ENCODE data around the gene IPCEF1.

Gene IPCEF1

GRCh38 chr6:154156135-154156896 is 200.3 kb downstream of the IPCEF1 start:
- no peak overlapping the region for H3K27ac ChIP-seq
- TF ChIP-seq ZFX (IDR thresholded peaks at IDR 0.05) (no peak), CTCF (conservative IDR thresholded peaks at IDR 0.05) (peak; percentile 66)

- H3K27ac ChIP-seq: no peak overlapping the region
- no peak for TF ChIP-seq ZFX (IDR thresholded peaks at IDR 0.05)
- TF ChIP-seq CTCF (conservative IDR thresholded peaks at IDR 0.05): peak; percentile 78
Measured at GRCh38 chr6:154154389-154154967, 202.1 kb downstream of the IPCEF1 start.

- TF ChIP-seq CTCF (conservative IDR thresholded peaks at IDR 0.05): no peak
- TF ChIP-seq ZFX (IDR thresholded peaks at IDR 0.05): no peak
- H3K27ac ChIP-seq: no peak overlapping the region
Measured at GRCh38 chr6:154143753-154144152, 212.8 kb downstream of the IPCEF1 start.

- no peak overlapping the region for H3K27ac ChIP-seq
- TF ChIP-seq ZFX (IDR thresholded peaks at IDR 0.05) (no peak), CTCF (conservative IDR thresholded peaks at IDR 0.05) (no peak)
Measured at GRCh38 chr6:154140743-154141142, 215.9 kb downstream of the IPCEF1 start.

- no peak overlapping the region for H3K27ac ChIP-seq
- TF ChIP-seq CTCF (conservative IDR thresholded peaks at IDR 0.05): no peak
- TF ChIP-seq ZFX (IDR thresholded peaks at IDR 0.05): no peak
Measured at GRCh38 chr6:154139892-154140291, 216.7 kb downstream of the IPCEF1 start.

- H3K27ac ChIP-seq: no peak overlapping the region
- TF ChIP-seq CTCF (conservative IDR thresholded peaks at IDR 0.05) (no peak), ZFX (IDR thresholded peaks at IDR 0.05) (no peak)
Measured at GRCh38 chr6:154138793-154139192, 217.8 kb downstream of the IPCEF1 start.

- no peak overlapping the region for H3K27ac ChIP-seq
- TF ChIP-seq ZFX (IDR thresholded peaks at IDR 0.05) (no peak), CTCF (conservative IDR thresholded peaks at IDR 0.05) (no peak)
Measured at GRCh38 chr6:154134471-154135147, 222.0 kb downstream of the IPCEF1 start.
